Mesenchymal stem cell (in vitro differentiated cells and primary cell): ENCODE data around the gene C9orf78.

Source experiments
- DNase-seq: peaks from one replicate; pipeline ENCODE4 v3.0.0-alpha.2; 2013
- H2AFZ ChIP-seq: one replicate; pipeline ENCODE4 v1.6.1; 2013; ENCODE audit warnings: low read depth, mild to moderate bottlenecking, control low read depth, inconsistent platforms, low read length, moderate library complexity
- H2AK5ac ChIP-seq: 2 replicates; pipeline ENCODE4 v1.6.1; 2013; ENCODE audit warnings: low read length, moderate library complexity, mild to moderate bottlenecking, inconsistent platforms; ENCODE audit not compliant: severe bottlenecking
- H2BK120ac ChIP-seq: one replicate; pipeline ENCODE4 v1.6.1; 2013; ENCODE audit warnings: low read depth, mild to moderate bottlenecking, inconsistent platforms, low read length, moderate library complexity
- H2BK12ac ChIP-seq, 2 experiments: one replicate each; pipeline ENCODE4 v1.6.1; 2013; ENCODE audit warnings: inconsistent platforms in 2 of 2, low read length in 2 of 2, mild to moderate bottlenecking in 2 of 2, moderate library complexity in 2 of 2, control low read depth in 1 of 2
- H2BK15ac ChIP-seq: one replicate; pipeline ENCODE4 v1.6.1; 2013; ENCODE audit warnings: mild to moderate bottlenecking, low read depth, inconsistent platforms; ENCODE audit not compliant: poor library complexity, severe bottlenecking
- H2BK5ac ChIP-seq: 2 replicates; pipeline ENCODE4 v1.6.1; 2013; ENCODE audit warnings: low read depth, mild to moderate bottlenecking, low read length, control low read depth, inconsistent platforms; ENCODE audit not compliant: poor library complexity, severe bottlenecking
- H3K14ac ChIP-seq, 2 experiments: one replicate each; pipeline ENCODE4 v1.6.1; 2013; ENCODE audit warnings: inconsistent platforms in 2 of 2, low read length in 2 of 2, control low read depth in 1 of 2, mild to moderate bottlenecking in 1 of 2, moderate library complexity in 1 of 2
- H3K18ac ChIP-seq, 2 experiments: one replicate each; pipeline ENCODE4 v1.6.1; 2013; ENCODE audit warnings: inconsistent platforms in 2 of 2, low read length in 2 of 2, control low read depth in 1 of 2, low read depth in 1 of 2, mild to moderate bottlenecking in 1 of 2
- H3K23ac ChIP-seq, 2 experiments: one replicate each; pipeline ENCODE4 v1.6.1; 2013; ENCODE audit warnings: inconsistent platforms in 2 of 2, low read length in 2 of 2, mild to moderate bottlenecking in 2 of 2, moderate library complexity in 2 of 2, control low read depth in 1 of 2
- H3K27ac ChIP-seq: 2 replicates; pipeline ENCODE4 v1.5.1; 2013; ENCODE audit warnings: mild to moderate bottlenecking, moderate library complexity, low read length, control low read depth, inconsistent platforms; ENCODE audit not compliant: poor library complexity, severe bottlenecking
- H3K27me3 ChIP-seq, 2 experiments: 2 replicates each; pipeline versions ENCODE4 v1.6.1 to v1.7.0; 2013; ENCODE audit warnings: low read length in 2 of 2, mild to moderate bottlenecking in 2 of 2, moderate library complexity in 2 of 2, control low read depth in 1 of 2, inconsistent platforms in 1 of 2; ENCODE audit not compliant: control insufficient read depth in 1 of 2, insufficient read depth in 1 of 2
- H3K36me3 ChIP-seq, 2 experiments: 2 replicates each; pipeline versions ENCODE4 v1.6.1 to v1.7.0; 2013; ENCODE audit warnings: low read length in 2 of 2, control low read depth in 1 of 2, inconsistent platforms in 1 of 2, low read depth in 1 of 2, mild to moderate bottlenecking in 1 of 2; ENCODE audit not compliant: insufficient read depth in 2 of 2, control insufficient read depth in 1 of 2
- H3K4ac ChIP-seq, 2 experiments: one replicate each; pipeline ENCODE4 v1.6.1; 2013; ENCODE audit warnings: inconsistent platforms in 2 of 2, low read length in 2 of 2, mild to moderate bottlenecking in 2 of 2, moderate library complexity in 2 of 2, control low read depth in 1 of 2, low read depth in 1 of 2
- H3K4me1 ChIP-seq: 2 replicates; pipeline ENCODE4 v1.6.1; 2013; ENCODE audit warnings: low read depth, low read length, control low read depth; ENCODE audit not compliant: control insufficient read depth, insufficient read depth
- H3K4me2 ChIP-seq: 2 replicates; pipeline ENCODE4 v1.6.1; 2013; ENCODE audit warnings: low read length, mild to moderate bottlenecking, inconsistent platforms; ENCODE audit not compliant: poor library complexity, severe bottlenecking
- H3K4me3 ChIP-seq, 2 experiments: 2 replicates each; pipeline versions ENCODE4 v1.5.1 to v1.7.0; 2013; ENCODE audit warnings: low read length in 2 of 2, mild to moderate bottlenecking in 2 of 2, control low read depth in 1 of 2, low read depth in 1 of 2; ENCODE audit not compliant: insufficient read depth in 1 of 2
- H3K79me1 ChIP-seq: replicated peaks from 2 replicates; pipeline ENCODE4 v1.6.1; 2013; ENCODE audit warnings: mild to moderate bottlenecking, control low read depth, low read length, inconsistent platforms; ENCODE audit not compliant: poor library complexity, severe bottlenecking
- H3K9ac ChIP-seq: 2 replicates; pipeline ENCODE4 v1.7.0; 2013; ENCODE audit warnings: mild to moderate bottlenecking, low read length, moderate library complexity
- H3K9me3 ChIP-seq: 2 replicates; pipeline ENCODE4 v1.7.0; 2013; ENCODE audit warnings: mild to moderate bottlenecking, low read length; ENCODE audit not compliant: control insufficient read depth
- H4K8ac ChIP-seq: one replicate; pipeline ENCODE4 v1.6.1; 2013; ENCODE audit warnings: inconsistent platforms, mild to moderate bottlenecking, low read length, moderate library complexity
- H4K91ac ChIP-seq: one replicate; pipeline ENCODE4 v1.6.1; 2013; ENCODE audit warnings: mild to moderate bottlenecking, low read length, inconsistent platforms
- WGBS: methylation state at CpG from one replicate; pipeline ENCODE4 v1.1.7; 2013; ENCODE audit warnings: mixed read lengths; 5-methylcytosine and 5-hydroxymethylcytosine counted together

C9orf78 gene

GRCh38 chr9:129865668-129866320, 30.7 kb upstream of the C9orf78 start:
- no peak overlapping the region for H4K8ac ChIP-seq
- H3K4me3 ChIP-seq: no peak overlapping the region
- no peak overlapping the region for H2BK120ac ChIP-seq
- peaks cover 54 to 65% of the 10 kb centered on the region in 2 experiments for H3K36me3 ChIP-seq
- H3K27ac ChIP-seq: no peak overlapping the region
- no peak overlapping the region for H3K4ac ChIP-seq
- no peak overlapping the region for H3K9ac ChIP-seq
- H2BK15ac ChIP-seq: no peak overlapping the region
- 86% methylated on average over 11 of the region's 14 CpGs for WGBS
- no peaks in the 10 kb centered on the region for H3K27me3 ChIP-seq
- H3K23ac ChIP-seq: no peak overlapping the region
- no peak overlapping the region for H2AK5ac ChIP-seq
- no peak overlapping the region for H3K18ac ChIP-seq
- no peak overlapping the region for H2AFZ ChIP-seq
- H2BK5ac ChIP-seq: no peak overlapping the region
- no peak overlapping the region for H3K14ac ChIP-seq
- no peak overlapping the region for H4K91ac ChIP-seq
- no peak overlapping the region for H3K4me2 ChIP-seq
- H3K79me1 ChIP-seq: no peaks in the 10 kb centered on the region
- no peak for DNase-seq
- H3K4me1 ChIP-seq: peaks cover 19% of the 10 kb centered on the region
- no peak overlapping the region for H2BK12ac ChIP-seq
- H3K9me3 ChIP-seq: no peaks in the 10 kb centered on the region

GRCh38 chr9:129864991-129865647, 30.0 kb upstream of the C9orf78 start:
- H4K91ac ChIP-seq: peak overlapping the region; percentile 2
- no peak overlapping the region for H2BK120ac ChIP-seq
- WGBS: 65% methylated on average over 11 of the region's 11 CpGs

GRCh38 chr9:129863059-129863690, 28.1 kb upstream of the C9orf78 start:
- peaks cover 20% of the 10 kb centered on the region for H3K4me1 ChIP-seq
- H3K4me3 ChIP-seq: no peak overlapping the region
- no peak overlapping the region for H2BK5ac ChIP-seq
- H2BK120ac ChIP-seq: peak overlapping the region; percentile 43
- H3K18ac ChIP-seq: peak overlapping the region in 1 of 2 experiments; percentile 13
- no peaks in the 10 kb centered on the region for H3K27me3 ChIP-seq
- WGBS: 12% methylated on average over 14 of the region's 14 CpGs
- H2AK5ac ChIP-seq: peak overlapping the region; percentile 3
- no peak overlapping the region for H4K8ac ChIP-seq
- H3K36me3 ChIP-seq: peaks cover 52 to 62% of the 10 kb centered on the region in 2 experiments
- H3K9me3 ChIP-seq: no peaks in the 10 kb centered on the region
- DNase-seq: peak; percentile 90
- H3K23ac ChIP-seq: no peak overlapping the region
- no peak overlapping the region for H3K14ac ChIP-seq
- H3K4ac ChIP-seq: no peak overlapping the region
- no peak overlapping the region for H2BK15ac ChIP-seq
- H4K91ac ChIP-seq: no peak overlapping the region
- H3K79me1 ChIP-seq: no peaks in the 10 kb centered on the region
- no peak overlapping the region for H3K4me2 ChIP-seq
- H3K27ac ChIP-seq: peak overlapping the region; percentile 55
- peak overlapping the region in 1 of 2 experiments; percentile 7 for H2BK12ac ChIP-seq
- no peak overlapping the region for H2AFZ ChIP-seq
- no peak overlapping the region for H3K9ac ChIP-seq

More at GRCh38 chr9:129864991-129865647, 30.0 kb upstream of the C9orf78 start:
- Histone ChIP-seq H2BK5ac (no peak overlapping the region), H3K18ac (no peak overlapping the region), H3K4me2 (no peak overlapping the region), H3K9me3 (no peaks in the 10 kb centered on the region), H2AK5ac (no peak overlapping the region), H2AFZ (no peak overlapping the region), H2BK12ac (no peak overlapping the region), H3K27me3 (no peaks in the 10 kb centered on the region), H3K27ac (no peak overlapping the region), H3K36me3 (peaks cover 57 to 63% of the 10 kb centered on the region in 2 experiments), H3K4me3 (no peak overlapping the region), H3K4ac (no peak overlapping the region), H4K8ac (no peak overlapping the region), H3K4me1 (peaks cover 22% of the 10 kb centered on the region), H2BK15ac (no peak overlapping the region), H3K14ac (no peak overlapping the region), H3K23ac (no peak overlapping the region), H3K79me1 (no peaks in the 10 kb centered on the region), H3K9ac (no peak overlapping the region)
- DNase-seq: no peak

DNA sequence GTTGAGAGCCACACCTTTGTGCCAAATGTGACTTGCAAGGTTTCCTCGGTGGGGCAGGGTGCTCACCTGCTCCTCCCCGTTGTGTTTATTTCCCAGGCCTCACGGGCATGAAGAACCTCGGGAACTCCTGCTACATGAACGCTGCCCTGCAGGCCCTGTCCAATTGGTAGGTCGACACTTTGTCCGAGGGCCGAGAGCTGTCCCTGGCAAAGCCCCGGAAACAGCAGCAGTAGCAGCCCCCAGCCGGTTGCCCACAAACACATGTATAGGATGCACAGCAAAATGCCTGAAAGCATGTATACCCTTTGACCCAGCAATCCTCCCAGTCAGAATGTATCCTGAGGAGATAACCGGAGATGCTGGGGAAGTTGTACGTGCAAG, 26.4 kb upstream of the C9orf78 start:
- DNase-seq: no peak
- no peak overlapping the region for H2BK120ac ChIP-seq
- peaks cover 49 to 74% of the 10 kb centered on the region in 2 experiments for H3K36me3 ChIP-seq
- H3K23ac ChIP-seq: no peak overlapping the region
- no peak overlapping the region for H3K27ac ChIP-seq
- H4K91ac ChIP-seq: no peak overlapping the region
- H3K4ac ChIP-seq: no peak overlapping the region
- no peaks in the 10 kb centered on the region for H3K79me1 ChIP-seq
- no peaks in the 10 kb centered on the region for H3K9me3 ChIP-seq
- no peaks in the 10 kb centered on the region for H3K27me3 ChIP-seq
- no peak overlapping the region for H3K4me3 ChIP-seq
- no peak overlapping the region for H2AFZ ChIP-seq
- H3K18ac ChIP-seq: no peak overlapping the region
- no peak overlapping the region for H2BK15ac ChIP-seq
- WGBS: 74% methylated on average over 12 of the region's 12 CpGs
- H2AK5ac ChIP-seq: no peak overlapping the region
- no peak overlapping the region for H2BK12ac ChIP-seq
- H3K9ac ChIP-seq: no peak overlapping the region
- peaks cover 15% of the 10 kb centered on the region for H3K4me1 ChIP-seq
- no peak overlapping the region for H3K4me2 ChIP-seq
- no peak overlapping the region for H3K14ac ChIP-seq
- no peak overlapping the region for H2BK5ac ChIP-seq
- no peak overlapping the region for H4K8ac ChIP-seq
